Measurements from ENCODE around the gene REXO1. TPM values are rescaled to one million over a fixed set of nuclear protein-coding genes. Genes with fewer than 3 reads are reported as not detected.

REXO1 gene
- total RNA-seq, 1 experiment from 2014 or later, result 61.1 TPM

DNA sequence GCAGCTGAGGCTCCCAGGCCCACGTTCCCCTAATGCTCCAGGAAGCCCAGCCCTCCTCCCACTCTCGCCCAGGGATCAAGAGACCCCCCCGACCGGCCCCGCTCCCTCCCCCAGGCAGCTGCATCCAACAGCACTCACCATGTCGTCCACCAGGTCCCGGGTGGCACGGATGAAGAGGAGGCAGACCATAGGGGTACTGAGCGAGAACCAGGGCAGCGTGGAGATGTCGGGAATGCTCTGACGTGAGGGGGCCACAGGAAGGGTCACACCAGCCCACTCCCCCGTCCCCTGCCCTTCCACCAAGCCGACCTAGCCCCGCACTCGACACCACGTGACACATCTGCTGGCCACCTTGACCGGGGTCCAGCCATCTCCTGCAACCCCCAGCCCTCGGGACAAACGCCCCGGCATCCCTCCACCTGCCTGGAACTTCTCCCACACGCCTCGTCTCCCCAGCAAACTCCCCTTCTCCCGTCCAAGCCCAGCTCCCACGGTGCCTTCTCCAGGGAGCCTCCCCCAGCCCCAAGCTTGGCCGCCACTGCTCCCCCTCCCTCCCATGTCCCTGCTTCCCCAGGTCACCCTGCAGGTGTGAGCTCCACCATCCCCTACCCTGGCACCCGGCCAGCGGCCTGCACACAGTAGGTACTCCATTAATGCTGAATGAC, 41.1 kb downstream of the REXO1 start:
- ATAC-seq (no peak), DNase-seq (ENCODE audit: low spot score) (no peak)
- Mint-ChIP-seq H3K4me3 (no peak overlapping the region), H3K27me3 (ENCODE audit: low read depth) (peaks cover 4% of the 10 kb centered on the region), H3K9me3 (no peaks in the 10 kb centered on the region), H3K27ac (no peak overlapping the region), H3K36me3 (no peaks in the 10 kb centered on the region), H3K4me1 (no peaks in the 10 kb centered on the region)
- CTCF ChIA-PET, result interaction anchor here (0.6 to 2.3 kb wide), 5 partner anchors 14 to 261 kb away, joined by 3 to 14 read pairs (median 3); no protein-coding TSS in a partner anchor
- POLR2A ChIA-PET, result no interaction called here
- TF ChIP-seq SOX15 (CRISPR knock-in tag; IDR thresholded peaks at IDR 0.05) (no peak), SP1 (CRISPR knock-in tag; conservative IDR thresholded peaks at IDR 0.05) (no peak), ATF1 (CRISPR knock-in tag; IDR thresholded peaks at IDR 0.05) (no peak), SMAD4 (CRISPR knock-in tag; IDR thresholded peaks at IDR 0.05) (no peak), ZNF416 (CRISPR knock-in tag; IDR thresholded peaks at IDR 0.05) (no peak), FOXP1 (CRISPR knock-in tag; IDR thresholded peaks at IDR 0.05; ENCODE audit: borderline replicate concordance) (no peak), RELA (CRISPR knock-in tag; IDR thresholded peaks at IDR 0.05; ENCODE audit: borderline replicate concordance) (no peak), TEAD4 (CRISPR knock-in tag; IDR thresholded peaks at IDR 0.05) (no peak), OVOL2 (CRISPR knock-in tag; IDR thresholded peaks at IDR 0.05; ENCODE audit: borderline replicate concordance) (no peak), HMGA2 (CRISPR knock-in tag; IDR thresholded peaks at IDR 0.05) (no peak)
- TF ChIP-seq, protein P1, sequence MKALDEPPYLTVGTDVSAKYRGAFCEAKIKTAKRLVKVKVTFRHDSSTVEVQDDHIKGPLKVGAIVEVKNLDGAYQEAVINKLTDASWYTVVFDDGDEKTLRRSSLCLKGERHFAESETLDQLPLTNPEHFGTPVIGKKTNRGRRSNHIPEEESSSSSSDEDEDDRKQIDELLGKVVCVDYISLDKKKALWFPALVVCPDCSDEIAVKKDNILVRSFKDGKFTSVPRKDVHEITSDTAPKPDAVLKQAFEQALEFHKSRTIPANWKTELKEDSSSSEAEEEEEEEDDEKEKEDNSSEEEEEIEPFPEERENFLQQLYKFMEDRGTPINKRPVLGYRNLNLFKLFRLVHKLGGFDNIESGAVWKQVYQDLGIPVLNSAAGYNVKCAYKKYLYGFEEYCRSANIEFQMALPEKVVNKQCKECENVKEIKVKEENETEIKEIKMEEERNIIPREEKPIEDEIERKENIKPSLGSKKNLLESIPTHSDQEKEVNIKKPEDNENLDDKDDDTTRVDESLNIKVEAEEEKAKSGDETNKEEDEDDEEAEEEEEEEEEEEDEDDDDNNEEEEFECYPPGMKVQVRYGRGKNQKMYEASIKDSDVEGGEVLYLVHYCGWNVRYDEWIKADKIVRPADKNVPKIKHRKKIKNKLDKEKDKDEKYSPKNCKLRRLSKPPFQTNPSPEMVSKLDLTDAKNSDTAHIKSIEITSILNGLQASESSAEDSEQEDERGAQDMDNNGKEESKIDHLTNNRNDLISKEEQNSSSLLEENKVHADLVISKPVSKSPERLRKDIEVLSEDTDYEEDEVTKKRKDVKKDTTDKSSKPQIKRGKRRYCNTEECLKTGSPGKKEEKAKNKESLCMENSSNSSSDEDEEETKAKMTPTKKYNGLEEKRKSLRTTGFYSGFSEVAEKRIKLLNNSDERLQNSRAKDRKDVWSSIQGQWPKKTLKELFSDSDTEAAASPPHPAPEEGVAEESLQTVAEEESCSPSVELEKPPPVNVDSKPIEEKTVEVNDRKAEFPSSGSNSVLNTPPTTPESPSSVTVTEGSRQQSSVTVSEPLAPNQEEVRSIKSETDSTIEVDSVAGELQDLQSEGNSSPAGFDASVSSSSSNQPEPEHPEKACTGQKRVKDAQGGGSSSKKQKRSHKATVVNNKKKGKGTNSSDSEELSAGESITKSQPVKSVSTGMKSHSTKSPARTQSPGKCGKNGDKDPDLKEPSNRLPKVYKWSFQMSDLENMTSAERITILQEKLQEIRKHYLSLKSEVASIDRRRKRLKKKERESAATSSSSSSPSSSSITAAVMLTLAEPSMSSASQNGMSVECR (CRISPR knock-in tag; IDR thresholded peaks at IDR 0.05; ENCODE audit: borderline replicate concordance), result no peak
- TF ChIP-seq, protein P2, sequence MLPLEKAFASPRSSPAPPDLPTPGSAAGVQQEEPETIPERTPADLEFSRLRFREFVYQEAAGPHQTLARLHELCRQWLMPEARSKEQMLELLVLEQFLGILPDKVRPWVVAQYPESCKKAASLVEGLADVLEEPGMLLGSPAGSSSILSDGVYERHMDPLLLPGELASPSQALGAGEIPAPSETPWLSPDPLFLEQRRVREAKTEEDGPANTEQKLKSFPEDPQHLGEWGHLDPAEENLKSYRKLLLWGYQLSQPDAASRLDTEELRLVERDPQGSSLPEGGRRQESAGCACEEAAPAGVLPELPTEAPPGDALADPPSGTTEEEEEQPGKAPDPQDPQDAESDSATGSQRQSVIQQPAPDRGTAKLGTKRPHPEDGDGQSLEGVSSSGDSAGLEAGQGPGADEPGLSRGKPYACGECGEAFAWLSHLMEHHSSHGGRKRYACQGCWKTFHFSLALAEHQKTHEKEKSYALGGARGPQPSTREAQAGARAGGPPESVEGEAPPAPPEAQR (CRISPR knock-in tag; IDR thresholded peaks at IDR 0.05), result no peak

DNA sequence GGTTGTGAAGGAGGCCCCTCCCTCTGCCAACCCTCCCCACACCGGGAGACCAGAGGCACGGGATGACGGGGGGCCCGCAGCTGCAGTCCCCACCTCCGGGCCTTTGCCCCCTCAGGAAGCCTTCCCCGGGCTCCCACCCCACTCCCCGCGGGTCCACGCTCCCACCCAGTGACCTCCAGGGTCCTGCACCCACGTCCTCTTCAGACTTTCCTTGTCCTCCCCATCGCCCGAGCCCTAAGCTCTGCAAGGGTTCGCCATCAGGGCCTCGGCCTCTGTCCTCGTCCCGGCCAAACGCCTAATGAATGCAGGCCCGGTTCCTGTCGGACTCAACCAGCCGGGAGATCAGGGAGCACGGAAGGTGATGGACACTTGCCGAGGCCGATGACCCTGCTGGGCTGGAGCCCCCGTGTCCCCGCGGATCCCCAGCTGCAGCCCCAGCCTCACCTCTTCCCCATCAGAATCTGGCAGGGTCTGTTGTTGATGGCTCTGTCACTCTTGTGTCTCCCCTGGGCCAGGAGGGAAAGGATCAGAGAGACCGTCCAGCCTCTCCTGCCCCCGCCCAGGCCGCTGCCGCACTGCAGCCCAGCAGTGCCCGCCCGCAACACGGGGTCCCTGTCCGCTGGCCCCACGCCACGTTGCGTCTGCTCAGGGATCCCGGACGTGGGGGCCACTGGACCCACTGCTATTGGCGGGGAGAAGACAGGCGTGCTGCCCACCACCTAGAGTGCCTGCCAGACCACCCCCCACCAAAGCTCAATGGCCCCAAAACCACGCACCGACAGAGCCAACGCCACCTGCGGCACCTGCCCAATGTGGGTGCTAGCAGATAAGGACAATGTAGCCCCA, 41.9 kb downstream of the REXO1 start:
- Mint-ChIP-seq H3K27me3 (ENCODE audit: low read depth) (peaks cover 1% of the 10 kb centered on the region), H3K4me1 (no peaks in the 10 kb centered on the region), H3K36me3 (no peaks in the 10 kb centered on the region), H3K4me3 (no peak overlapping the region), H3K27ac (no peak overlapping the region), H3K9me3 (no peaks in the 10 kb centered on the region)
- ChIA-PET CTCF (interaction anchor here (0.8 to 2.3 kb wide), 5 partner anchors 12 to 38 kb away, joined by 3 to 14 read pairs (median 3); no protein-coding TSS in a partner anchor), POLR2A (no interaction called here)
- ATAC-seq (no peak), DNase-seq (ENCODE audit: low spot score) (no peak)
- TF ChIP-seq ELF4 (CRISPR knock-in tag; IDR thresholded peaks at IDR 0.05; ENCODE audit: low read depth), result no peak
- TF ChIP-seq, protein P3, sequence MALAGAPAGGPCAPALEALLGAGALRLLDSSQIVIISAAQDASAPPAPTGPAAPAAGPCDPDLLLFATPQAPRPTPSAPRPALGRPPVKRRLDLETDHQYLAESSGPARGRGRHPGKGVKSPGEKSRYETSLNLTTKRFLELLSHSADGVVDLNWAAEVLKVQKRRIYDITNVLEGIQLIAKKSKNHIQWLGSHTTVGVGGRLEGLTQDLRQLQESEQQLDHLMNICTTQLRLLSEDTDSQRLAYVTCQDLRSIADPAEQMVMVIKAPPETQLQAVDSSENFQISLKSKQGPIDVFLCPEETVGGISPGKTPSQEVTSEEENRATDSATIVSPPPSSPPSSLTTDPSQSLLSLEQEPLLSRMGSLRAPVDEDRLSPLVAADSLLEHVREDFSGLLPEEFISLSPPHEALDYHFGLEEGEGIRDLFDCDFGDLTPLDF (CRISPR knock-in tag; IDR thresholded peaks at IDR 0.05), result no peak
- no peak for TF ChIP-seq ZBTB21 (CRISPR knock-in tag; IDR thresholded peaks at IDR 0.05; ENCODE audit: borderline replicate concordance)
- TF ChIP-seq, protein P4, sequence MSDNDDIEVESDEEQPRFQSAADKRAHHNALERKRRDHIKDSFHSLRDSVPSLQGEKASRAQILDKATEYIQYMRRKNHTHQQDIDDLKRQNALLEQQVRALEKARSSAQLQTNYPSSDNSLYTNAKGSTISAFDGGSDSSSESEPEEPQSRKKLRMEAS (CRISPR knock-in tag; IDR thresholded peaks at IDR 0.05), result no peak
- TF ChIP-seq, protein P5, sequence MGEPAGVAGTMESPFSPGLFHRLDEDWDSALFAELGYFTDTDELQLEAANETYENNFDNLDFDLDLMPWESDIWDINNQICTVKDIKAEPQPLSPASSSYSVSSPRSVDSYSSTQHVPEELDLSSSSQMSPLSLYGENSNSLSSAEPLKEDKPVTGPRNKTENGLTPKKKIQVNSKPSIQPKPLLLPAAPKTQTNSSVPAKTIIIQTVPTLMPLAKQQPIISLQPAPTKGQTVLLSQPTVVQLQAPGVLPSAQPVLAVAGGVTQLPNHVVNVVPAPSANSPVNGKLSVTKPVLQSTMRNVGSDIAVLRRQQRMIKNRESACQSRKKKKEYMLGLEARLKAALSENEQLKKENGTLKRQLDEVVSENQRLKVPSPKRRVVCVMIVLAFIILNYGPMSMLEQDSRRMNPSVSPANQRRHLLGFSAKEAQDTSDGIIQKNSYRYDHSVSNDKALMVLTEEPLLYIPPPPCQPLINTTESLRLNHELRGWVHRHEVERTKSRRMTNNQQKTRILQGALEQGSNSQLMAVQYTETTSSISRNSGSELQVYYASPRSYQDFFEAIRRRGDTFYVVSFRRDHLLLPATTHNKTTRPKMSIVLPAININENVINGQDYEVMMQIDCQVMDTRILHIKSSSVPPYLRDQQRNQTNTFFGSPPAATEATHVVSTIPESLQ (CRISPR knock-in tag; IDR thresholded peaks at IDR 0.05), result no peak
- TF ChIP-seq, protein P6, sequence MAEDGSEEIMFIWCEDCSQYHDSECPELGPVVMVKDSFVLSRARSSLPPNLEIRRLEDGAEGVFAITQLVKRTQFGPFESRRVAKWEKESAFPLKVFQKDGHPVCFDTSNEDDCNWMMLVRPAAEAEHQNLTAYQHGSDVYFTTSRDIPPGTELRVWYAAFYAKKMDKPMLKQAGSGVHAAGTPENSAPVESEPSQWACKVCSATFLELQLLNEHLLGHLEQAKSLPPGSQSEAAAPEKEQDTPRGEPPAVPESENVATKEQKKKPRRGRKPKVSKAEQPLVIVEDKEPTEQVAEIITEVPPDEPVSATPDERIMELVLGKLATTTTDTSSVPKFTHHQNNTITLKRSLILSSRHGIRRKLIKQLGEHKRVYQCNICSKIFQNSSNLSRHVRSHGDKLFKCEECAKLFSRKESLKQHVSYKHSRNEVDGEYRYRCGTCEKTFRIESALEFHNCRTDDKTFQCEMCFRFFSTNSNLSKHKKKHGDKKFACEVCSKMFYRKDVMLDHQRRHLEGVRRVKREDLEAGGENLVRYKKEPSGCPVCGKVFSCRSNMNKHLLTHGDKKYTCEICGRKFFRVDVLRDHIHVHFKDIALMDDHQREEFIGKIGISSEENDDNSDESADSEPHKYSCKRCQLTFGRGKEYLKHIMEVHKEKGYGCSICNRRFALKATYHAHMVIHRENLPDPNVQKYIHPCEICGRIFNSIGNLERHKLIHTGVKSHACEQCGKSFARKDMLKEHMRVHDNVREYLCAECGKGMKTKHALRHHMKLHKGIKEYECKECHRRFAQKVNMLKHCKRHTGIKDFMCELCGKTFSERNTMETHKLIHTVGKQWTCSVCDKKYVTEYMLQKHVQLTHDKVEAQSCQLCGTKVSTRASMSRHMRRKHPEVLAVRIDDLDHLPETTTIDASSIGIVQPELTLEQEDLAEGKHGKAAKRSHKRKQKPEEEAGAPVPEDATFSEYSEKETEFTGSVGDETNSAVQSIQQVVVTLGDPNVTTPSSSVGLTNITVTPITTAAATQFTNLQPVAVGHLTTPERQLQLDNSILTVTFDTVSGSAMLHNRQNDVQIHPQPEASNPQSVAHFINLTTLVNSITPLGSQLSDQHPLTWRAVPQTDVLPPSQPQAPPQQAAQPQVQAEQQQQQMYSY (CRISPR knock-in tag; IDR thresholded peaks at IDR 0.05), result no peak

Measured in WTC11 (cell line).